Kasumi-1 (cell line): ENCODE results near the gene TAP2.
A peak's percentile ranks its signal among the peaks of the same experiment; 100 is the strongest.
"Not testable (repeated sequence)": the region's sequence is repeated elsewhere in the genome, so short reads cannot be mapped to it uniquely, and the experiment has no call there.

Experiments
- DNase-seq, 2 experiments: peaks; one replicate each; lab custom pipeline; 2025; lab: John Stamatoyannopoulos, UW

TAP2 gene

GRCh38 chr6:32835167-32835893, 3.2 kb downstream of the TAP2 start:
- DNase-seq, result no peak

GRCh38 chr6:32833664-32834063, 4.9 kb downstream of the TAP2 start:
- DNase-seq, result no peak

DNA sequence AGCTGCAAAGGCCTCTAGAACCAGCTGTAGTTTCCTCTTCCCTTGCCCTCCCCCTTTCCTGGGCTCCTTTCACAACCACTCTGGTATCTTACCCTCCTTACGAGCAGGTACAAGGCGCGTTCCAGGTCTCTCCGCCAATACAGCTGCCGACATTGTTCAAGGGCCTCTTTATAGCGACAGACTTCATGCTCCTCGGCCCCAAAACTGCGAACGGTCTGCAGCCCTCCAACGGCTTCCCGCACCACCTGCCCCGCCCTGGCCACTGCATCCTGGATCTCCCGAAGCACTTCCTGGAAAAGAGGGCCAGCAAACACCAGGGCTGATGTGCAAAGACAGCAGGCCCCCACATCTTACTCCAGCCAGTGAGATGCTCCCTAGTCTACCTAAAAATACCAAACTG, 6.0 kb downstream of the TAP2 start:
- DNase-seq, result no peak

- no peak for DNase-seq
Measured at GRCh38 chr6:32830936-32831335, 7.6 kb downstream of the TAP2 start.

DNA sequence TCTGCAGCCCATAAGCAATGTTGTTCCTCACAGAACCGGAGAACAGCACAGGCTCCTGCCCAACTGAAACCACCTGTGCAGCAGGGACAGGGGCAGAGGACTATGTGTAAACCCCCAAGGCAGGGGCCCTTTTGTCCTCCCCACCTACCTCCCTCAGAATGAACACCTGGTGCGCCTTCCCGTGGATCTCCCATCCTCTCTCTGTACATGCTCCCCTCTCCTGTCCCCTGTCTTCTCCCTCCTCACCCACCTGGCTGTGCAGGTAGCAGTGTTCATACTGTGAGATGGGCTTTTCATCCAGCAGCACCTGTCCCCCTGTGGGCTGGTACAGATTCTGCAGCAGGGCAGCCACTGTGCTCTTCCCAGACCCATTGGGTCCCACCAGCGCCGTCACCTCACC, 8.5 kb downstream of the TAP2 start:
- DNase-seq, result no peak

- DNase-seq, result no peak
Measured at GRCh38 chr6:32829495-32829894, 9.0 kb downstream of the TAP2 start.

DNA sequence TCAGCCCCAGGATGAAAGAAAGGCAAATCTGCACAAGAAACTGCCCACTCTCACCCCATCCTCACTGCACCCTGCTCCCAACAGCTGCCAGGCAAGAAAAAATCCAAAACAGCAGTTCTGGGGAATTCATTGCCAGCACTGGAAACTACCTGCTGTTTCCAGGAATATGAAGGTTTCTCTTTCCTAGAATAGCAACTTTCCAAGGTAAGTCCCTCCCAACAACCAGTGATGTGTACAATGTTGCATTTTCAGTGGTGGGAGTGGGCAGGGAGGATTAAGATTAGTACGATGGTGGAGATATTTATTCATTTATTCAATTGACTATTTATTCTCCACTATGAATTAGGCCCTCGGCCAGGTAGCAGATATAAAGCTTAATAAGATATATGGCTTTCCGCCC, 11.5 kb downstream of the TAP2 start:
- no peak for DNase-seq

GRCh38 chr6:32825966-32826365, 12.6 kb downstream of the TAP2 start:
- DNase-seq, result peak in 1 of 2 experiments; percentile 7

DNA sequence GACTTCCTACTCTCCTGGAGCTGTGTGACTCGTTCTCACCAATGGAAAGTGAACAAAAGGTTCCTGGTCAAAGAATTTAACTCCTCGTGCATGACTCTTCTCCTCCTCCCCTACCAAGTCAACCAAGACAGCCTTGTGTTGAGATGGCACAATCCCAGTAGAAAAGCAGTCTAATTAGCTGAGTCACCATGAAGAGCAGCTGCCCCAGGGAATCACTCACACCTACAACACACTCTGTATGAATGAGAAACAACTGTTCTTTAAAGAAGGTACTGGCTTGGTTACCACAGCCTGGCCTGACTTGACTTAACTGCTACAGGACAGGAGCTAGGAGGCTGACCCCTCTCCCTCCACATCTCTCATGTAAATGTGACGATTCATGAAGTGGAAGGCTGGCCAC, 18.8 kb downstream of the TAP2 start:
- DNase-seq, result no peak

DNA sequence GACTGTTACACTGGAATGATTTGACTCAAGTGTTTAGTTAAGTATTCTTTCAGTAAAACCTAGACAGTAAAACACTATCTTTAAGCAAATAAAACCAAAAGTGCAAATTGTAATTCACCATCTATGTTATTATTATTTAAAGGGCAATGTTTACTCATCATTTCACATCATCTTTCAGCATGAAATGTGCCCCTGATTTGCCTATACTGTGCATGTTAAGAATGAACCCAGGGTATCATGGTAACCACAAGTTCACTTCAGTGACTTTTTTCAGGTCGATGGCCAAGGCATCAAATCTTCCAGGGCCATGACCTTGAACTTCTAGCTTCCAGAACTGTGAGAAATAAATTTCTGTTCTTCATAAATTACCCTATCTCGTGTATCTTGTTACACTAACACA, 19.7 kb downstream of the TAP2 start:
- no peak for DNase-seq

- no peak for DNase-seq
Measured at GRCh38 chr6:32816746-32817204, 21.8 kb downstream of the TAP2 start, which contains the start of gene HLA-DOB. HLA-DOB (minus strand) TSS chr6:32817002; CDS start chr6:32816951, 51 bp downstream.

GRCh38 chr6:32815996-32816395, 22.5 kb downstream of the TAP2 start:
- no peak for DNase-seq

DNA sequence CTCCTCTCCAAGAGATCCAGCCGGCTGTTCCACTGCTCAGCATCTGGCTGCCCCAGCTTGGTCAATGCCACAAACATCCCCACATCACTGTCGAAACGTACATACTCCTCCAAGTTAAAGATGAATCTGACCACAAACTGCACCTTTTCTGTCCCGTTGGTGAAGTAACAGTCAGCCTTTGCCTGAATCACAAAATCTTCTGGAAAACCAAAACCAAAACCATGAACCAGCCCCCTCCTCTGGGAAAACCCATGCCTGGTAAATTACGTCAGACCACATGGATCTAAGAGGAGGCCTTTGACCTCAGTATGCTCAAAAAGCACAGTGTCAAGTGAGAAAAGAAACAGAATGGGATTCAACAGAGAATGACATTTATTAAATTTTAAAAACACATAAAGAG, 23.4 kb downstream of the TAP2 start:
- DNase-seq, result no peak

DNA sequence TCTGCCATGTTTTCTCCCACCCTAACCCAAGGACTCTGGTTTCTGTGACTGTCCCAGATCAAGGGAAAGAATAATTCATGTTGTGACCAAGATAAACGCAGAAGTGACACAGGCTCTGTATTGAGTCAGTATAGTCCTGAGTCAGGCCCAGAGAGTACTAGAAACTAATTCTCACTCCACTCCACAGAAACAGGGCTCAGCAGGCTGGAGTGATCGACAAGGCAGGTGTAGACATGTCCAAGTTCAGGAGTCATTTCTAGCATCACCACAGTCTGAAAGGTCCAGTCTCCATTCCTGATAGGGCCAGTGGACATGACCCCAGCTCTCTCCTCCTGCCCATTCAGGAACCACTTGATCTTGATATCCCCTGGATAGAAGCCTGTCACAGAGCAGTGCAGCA, 24.4 kb downstream of the TAP2 start:
- DNase-seq, result no peak

GRCh38 chr6:32809171-32809570, 29.4 kb downstream of the TAP2 start:
- DNase-seq, result no peak

DNA sequence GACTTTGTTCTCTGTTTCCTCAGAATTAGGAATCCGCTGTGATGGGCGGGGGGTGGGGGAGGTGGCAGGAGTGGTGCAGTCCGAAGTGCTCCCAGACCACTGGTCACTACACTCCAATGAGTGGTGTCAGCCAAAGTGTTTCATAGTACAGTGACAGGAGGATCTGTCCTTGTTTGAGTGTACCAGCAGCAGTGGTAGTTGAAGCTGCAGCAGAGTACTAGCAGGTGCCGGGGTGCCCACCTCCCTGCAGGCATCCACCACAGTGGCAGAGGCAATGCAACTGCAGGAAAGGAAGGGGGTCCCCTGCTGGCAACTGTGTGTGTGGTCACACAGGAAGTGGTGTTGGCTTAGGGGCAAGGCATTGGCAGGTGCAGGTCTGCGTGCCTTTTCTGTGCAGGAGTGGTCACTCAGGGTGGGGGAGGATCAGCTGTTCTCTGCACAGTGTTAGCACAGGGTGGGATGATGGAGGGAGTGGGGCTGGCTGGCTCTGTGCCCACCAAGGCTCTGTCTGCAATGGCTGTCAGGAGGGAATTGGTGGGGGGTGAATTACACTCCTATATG, 31.4 kb downstream of the TAP2 start:
- no peak for DNase-seq

GRCh38 chr6:32805404-32805803, 33.1 kb downstream of the TAP2 start:
- DNase-seq, result not testable (repeated sequence)

DNA sequence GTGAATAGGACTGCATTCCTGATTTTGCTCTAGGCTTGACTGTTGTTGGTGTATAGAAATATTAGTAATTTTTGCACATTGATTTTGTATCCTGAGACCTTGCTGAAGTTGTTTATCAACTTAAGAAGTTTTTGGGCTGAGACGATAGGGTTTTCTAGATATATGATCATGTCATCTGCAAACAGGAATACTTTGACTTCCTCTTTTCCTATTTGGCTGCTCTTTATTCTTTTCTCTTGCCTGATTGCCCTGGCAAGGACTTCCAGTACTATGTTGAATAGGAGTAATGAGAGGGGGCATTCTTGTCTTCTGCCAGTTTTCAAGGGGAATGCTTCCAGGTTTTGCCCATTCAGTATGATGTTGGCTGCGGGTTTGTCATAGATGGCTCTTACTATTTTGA, 35.1 kb downstream of the TAP2 start:
- DNase-seq, result no peak

GRCh38 chr6:32799740-32800139, 38.8 kb downstream of the TAP2 start:
- no peak for DNase-seq

- no peak for DNase-seq
Measured at GRCh38 chr6:32799168-32799567, 39.4 kb downstream of the TAP2 start.

GRCh38 chr6:32796848-32797776, 41.4 kb downstream of the TAP2 start:
- DNase-seq, result peak; percentile 37 to 72

GRCh38 chr6:32794510-32794909, 44.0 kb downstream of the TAP2 start:
- peak; percentile 74 to 85 for DNase-seq
